NT2/D1 (cell line): ENCODE results near the gene LRRTM4.

ENCODE experiments used
- SUZ12 ChIP-seq: IDR thresholded peaks from 2 replicates; pipeline ENCODE4 v1.6.1; 2011; ENCODE audit not compliant: insufficient read length, insufficient read depth; ENCODE audit errors: extremely low read depth
- YY1 ChIP-seq: IDR thresholded peaks from 2 replicates; pipeline ENCODE4 v1.6.1; 2011; ENCODE audit not compliant: insufficient read length, insufficient read depth
- ZNF274 ChIP-seq: IDR thresholded peaks from 2 replicates; pipeline ENCODE4 v1.6.1; 2011; ENCODE audit warnings: mild to moderate bottlenecking, low read depth, low read length

DNA sequence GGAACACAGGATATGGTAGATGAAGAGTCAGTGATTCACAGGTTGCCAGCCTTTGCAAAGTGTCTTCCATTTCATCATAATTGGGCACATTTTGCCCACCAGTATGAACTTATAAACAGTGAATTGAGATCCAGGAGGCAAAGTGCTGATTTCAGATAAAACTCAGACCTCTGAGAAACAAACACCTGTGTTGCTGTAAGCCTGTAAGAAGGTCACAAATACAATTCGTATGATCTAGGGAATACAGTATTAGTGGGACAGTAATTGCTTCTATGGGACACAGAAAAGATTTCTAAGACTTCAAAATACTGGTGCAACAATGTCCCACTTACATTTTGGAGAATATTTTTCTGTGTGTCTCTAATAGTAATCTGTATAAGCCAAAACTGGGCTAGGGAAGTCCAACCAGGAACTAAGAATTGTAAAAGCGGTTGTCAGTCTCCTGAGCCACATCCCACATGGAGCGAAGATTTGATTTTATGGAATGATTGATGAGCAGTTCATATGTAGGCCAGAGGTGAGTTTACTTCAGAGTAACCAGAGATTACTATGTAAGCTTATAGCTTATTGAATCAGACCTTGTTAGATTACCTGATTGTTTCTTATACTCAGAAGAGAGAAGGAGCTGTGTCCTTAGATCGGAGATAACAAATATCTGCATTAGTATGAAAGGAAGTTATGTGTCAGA is 728.4 kb downstream of the LRRTM4 start:
- TF ChIP-seq YY1 (no peak), ZNF274 (no peak), SUZ12 (no peak)
